OCI-LY7 (cell line): ENCODE measurements around the gene H3-3A.

Experiments
- EZH2phosphoT487 ChIP-seq: fragments of 200-600 bp; sonication (generic); IDR thresholded peaks from 2 replicates; pipeline ENCODE4 v1.6.1; 2018; ENCODE audit warnings: low read depth, borderline replicate concordance, mild to moderate bottlenecking, mixed run types, antibody characterized with exemption, low read length, moderate library complexity, mixed read lengths
- TF ChIP-seq, protein P1 (sequence below): fragments of 200-600 bp; sonication (generic); conservative IDR thresholded peaks from 2 replicates; pipeline ENCODE4 v1.5.1; 2014; ENCODE audit warnings: mild to moderate bottlenecking, antibody characterized with exemption, low read length, moderate library complexity, mixed read lengths

DNA sequence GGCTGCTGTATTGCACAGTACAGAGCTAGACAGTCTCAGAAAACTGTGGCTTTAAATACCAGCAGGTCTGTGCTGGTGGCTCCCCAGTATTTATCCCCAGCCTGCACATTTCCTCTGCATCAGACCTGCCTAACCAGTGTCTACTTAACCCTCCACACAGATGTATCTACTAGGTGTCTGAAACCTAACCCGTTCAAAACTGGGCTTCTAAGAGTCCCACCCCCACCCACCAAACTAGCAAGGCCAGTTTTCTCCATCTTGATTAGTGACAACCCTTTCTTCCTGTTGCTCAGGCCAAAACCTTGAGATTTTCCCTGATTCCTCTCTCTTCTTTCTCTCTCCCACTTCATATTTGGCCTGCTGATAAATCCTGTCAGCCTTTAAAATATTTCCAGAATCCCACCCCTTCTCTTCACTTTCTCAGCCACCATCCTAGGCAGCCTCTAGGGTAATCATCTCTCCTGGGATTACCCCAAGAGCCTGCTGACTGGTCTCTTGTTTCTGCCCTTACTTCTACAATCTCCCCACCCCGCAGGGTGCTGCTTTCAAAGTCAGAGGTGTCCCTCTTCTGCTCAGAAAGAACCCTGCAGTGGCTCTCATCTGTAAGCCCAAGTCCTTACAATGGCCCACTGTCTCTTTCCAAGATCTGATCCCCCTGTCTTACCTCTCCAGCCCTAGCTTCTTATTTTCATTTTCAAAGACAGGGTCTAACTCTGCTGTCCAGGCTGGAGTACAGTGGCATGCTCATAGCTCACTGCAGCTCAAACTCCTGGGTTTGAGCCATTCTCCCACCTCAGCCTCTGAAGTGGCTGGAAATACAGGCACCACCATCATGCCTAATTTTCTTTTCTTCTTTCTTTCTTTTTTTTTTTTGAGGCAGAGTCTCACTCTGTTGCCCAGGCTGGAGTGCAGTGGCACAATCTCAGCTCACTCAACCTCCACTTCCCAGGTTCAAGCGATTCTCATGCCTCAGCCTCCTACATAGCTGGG lies 45.2 kb downstream of the H3-3A start:
- TF ChIP-seq, protein P1, sequence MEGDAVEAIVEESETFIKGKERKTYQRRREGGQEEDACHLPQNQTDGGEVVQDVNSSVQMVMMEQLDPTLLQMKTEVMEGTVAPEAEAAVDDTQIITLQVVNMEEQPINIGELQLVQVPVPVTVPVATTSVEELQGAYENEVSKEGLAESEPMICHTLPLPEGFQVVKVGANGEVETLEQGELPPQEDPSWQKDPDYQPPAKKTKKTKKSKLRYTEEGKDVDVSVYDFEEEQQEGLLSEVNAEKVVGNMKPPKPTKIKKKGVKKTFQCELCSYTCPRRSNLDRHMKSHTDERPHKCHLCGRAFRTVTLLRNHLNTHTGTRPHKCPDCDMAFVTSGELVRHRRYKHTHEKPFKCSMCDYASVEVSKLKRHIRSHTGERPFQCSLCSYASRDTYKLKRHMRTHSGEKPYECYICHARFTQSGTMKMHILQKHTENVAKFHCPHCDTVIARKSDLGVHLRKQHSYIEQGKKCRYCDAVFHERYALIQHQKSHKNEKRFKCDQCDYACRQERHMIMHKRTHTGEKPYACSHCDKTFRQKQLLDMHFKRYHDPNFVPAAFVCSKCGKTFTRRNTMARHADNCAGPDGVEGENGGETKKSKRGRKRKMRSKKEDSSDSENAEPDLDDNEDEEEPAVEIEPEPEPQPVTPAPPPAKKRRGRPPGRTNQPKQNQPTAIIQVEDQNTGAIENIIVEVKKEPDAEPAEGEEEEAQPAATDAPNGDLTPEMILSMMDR, result peak; percentile 44; the same call in 1 of the 2 replicates
- TF ChIP-seq EZH2phosphoT487, result no peak
